ENCODE measurements around the gene TBRG4.

TBRG4 gene

DNA sequence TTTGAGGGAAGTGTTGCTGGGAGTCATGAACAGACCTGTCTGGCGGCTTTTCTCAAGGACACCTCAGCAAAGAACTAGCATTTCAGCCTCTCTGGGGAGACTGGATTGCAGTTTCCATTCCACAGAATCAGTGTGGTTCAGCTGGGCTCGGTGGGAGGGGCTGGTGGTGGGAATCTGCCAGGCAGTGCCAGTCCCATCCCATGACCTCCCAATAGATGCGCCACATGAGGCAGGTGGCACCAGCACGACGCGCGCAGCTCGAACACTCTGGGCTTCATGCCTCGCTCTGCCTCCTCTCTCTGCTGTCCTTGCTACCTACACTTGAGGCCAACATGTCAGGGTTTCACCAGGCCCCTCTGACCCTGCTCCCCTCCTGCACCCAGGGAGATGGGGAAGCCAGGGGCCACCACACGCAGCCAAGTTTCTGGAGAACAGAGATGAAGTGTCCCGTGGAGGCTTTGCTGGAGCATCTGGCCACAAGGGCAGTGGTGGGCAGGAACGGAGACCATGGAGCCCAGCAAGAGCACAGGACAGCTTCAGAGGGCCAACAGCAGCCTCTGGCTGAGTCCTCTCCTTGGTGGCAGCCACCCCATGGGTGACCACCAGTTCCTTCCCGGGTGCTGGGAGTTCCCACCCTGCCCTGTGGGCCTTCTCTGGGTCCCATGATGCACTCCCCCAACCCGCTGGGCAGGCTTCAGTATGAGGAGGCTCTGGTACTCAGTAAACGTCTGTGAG is 25.0 kb downstream of the TBRG4 start:
- Histone ChIP-seq H3K36me3 (ENCODE audit: insufficient read depth, low read length) (no peaks in the 10 kb centered on the region), H3K4me3 (ENCODE audit: low read depth in 1 of 2, low read length in 2 of 2) (no peak overlapping the region), H3K27me3 (ENCODE audit: insufficient read depth, low read length, poor library complexity) (no peaks in the 10 kb centered on the region), H3K4me1 (ENCODE audit: insufficient read depth, low read length) (no peaks in the 10 kb centered on the region), H3K4me2 (ENCODE audit: insufficient read depth, low read length) (no peak overlapping the region), H3K9me3 (ENCODE audit: insufficient read depth, low read length, severe bottlenecking) (no peaks in the 10 kb centered on the region), H2AFZ (ENCODE audit: low read depth, low read length) (no peak overlapping the region), H3K27ac (ENCODE audit: low read length) (no peak overlapping the region), H4K20me1 (ENCODE audit: insufficient read depth, low read length) (no peaks in the 10 kb centered on the region), H3K9ac (ENCODE audit: low read depth, low read length) (no peak overlapping the region), H3K79me2 (ENCODE audit: insufficient read depth, low read length) (no peaks in the 10 kb centered on the region)
- ATAC-seq (ENCODE audit: insufficient read depth, low read depth) (no peak), DNase-seq (no peak)
- TF ChIP-seq, protein P1, sequence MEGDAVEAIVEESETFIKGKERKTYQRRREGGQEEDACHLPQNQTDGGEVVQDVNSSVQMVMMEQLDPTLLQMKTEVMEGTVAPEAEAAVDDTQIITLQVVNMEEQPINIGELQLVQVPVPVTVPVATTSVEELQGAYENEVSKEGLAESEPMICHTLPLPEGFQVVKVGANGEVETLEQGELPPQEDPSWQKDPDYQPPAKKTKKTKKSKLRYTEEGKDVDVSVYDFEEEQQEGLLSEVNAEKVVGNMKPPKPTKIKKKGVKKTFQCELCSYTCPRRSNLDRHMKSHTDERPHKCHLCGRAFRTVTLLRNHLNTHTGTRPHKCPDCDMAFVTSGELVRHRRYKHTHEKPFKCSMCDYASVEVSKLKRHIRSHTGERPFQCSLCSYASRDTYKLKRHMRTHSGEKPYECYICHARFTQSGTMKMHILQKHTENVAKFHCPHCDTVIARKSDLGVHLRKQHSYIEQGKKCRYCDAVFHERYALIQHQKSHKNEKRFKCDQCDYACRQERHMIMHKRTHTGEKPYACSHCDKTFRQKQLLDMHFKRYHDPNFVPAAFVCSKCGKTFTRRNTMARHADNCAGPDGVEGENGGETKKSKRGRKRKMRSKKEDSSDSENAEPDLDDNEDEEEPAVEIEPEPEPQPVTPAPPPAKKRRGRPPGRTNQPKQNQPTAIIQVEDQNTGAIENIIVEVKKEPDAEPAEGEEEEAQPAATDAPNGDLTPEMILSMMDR (IDR thresholded peaks at IDR 0.05; ENCODE audit: borderline replicate concordance, extremely low read depth, low read length, poor library complexity, severe bottlenecking), result no peak
- TF ChIP-seq EZH2 (IDR thresholded peaks at IDR 0.05; ENCODE audit: borderline replicate concordance, low read depth, low read length, severe bottlenecking), result no peak

DNA sequence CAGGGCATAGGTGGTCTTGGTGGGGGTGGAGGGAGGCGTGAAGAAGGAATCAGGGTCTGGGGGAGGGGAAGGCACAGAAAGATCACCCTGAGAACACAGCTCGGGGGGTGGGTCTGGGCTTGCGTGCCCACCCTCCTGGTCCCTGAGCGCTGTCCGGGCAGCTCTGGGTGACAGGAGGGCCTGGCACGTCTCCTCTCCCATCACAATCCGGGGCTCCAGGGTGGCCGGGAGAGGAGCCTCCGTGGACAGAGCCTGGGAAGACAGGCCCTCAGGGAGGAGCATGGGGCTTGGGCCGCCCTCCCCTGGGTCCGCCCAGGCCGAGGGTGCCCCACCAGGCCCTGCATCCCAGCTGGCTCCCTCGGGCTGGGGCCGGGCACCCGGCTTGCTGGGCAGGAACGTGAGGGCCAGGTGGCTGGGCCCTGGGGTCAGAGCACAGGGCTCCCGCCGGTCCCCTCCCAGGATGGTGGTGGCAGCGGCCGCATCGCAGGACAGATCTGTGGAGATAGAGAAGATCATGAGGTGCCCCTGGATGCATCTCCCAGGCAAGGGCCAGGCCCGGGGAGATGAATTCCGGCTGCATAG is 25.8 kb downstream of the TBRG4 start:
- no peak for TF ChIP-seq EZH2 (IDR thresholded peaks at IDR 0.05; ENCODE audit: borderline replicate concordance, low read depth, low read length, severe bottlenecking)
- TF ChIP-seq, protein P1 (IDR thresholded peaks at IDR 0.05; ENCODE audit: borderline replicate concordance, extremely low read depth, low read length, poor library complexity, severe bottlenecking), result no peak
- no peak for DNase-seq
- H3K9me3 ChIP-seq (ENCODE audit: insufficient read depth, low read length, severe bottlenecking), result no peaks in the 10 kb centered on the region
- H3K36me3 ChIP-seq (ENCODE audit: insufficient read depth, low read length), result no peaks in the 10 kb centered on the region
- H4K20me1 ChIP-seq (ENCODE audit: insufficient read depth, low read length), result 0 out of 2 replicates have a peak, but pooled peaks cover 2% of the 10 kb centered on the region
- H3K9ac ChIP-seq (ENCODE audit: low read depth, low read length), result no peak overlapping the region
- H3K27ac ChIP-seq (ENCODE audit: low read length), result no peak overlapping the region
- H3K27me3 ChIP-seq (ENCODE audit: insufficient read depth, low read length, poor library complexity), result no peaks in the 10 kb centered on the region
- no peaks in the 10 kb centered on the region for H3K79me2 ChIP-seq (ENCODE audit: insufficient read depth, low read length)
- no peak overlapping the region for H3K4me2 ChIP-seq (ENCODE audit: insufficient read depth, low read length)
- ATAC-seq (ENCODE audit: insufficient read depth, low read depth), result no peak
- no peak overlapping the region for H2AFZ ChIP-seq (ENCODE audit: low read depth, low read length)
- no peaks in the 10 kb centered on the region for H3K4me1 ChIP-seq (ENCODE audit: insufficient read depth, low read length)
- H3K4me3 ChIP-seq (ENCODE audit: low read depth in 1 of 2, low read length in 2 of 2), result no peak overlapping the region

DNA sequence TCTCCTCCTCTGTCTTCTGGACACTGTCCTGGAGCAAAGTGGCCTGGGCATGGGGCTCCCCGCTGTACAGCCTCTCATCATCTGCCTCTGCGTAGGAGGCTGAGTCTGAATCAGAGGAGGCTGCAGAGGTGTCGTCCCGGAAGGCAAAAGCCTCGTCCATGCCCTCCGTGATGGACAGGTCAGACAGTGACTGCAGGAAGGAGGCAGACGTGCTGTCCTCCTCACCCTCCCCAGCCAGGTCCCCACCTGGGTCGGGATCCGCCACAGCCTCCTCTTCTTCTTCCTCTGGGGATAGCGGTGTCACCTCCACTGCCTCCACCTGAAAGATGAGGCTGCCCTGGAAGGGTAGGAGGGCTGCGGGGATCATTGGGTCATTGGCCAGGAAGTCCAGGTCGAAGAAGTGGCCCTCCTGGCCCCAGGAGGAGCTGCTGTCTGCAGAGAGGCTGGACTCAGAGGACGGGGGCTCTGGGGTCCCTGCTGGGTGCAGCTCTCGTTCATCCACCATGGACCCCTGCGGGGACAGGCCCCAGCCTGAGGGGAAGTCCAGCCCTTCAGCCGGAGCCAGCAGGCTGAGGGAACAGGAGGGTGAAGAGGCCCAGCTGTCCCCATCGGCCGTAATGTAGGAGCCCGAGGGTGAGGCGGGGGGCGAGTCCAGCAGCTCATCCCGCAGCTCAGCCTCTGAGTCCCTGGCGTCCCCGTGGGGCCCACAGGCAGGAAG is 26.4 kb downstream of the TBRG4 start:
- Histone ChIP-seq H3K9ac (ENCODE audit: low read depth, low read length) (no peak overlapping the region), H2AFZ (ENCODE audit: low read depth, low read length) (no peak overlapping the region), H4K20me1 (ENCODE audit: insufficient read depth, low read length) (0 out of 2 replicates have a peak, but pooled peaks cover 2% of the 10 kb centered on the region), H3K4me1 (ENCODE audit: insufficient read depth, low read length) (no peaks in the 10 kb centered on the region), H3K4me3 (ENCODE audit: low read depth in 1 of 2, low read length in 2 of 2) (no peak overlapping the region), H3K9me3 (ENCODE audit: insufficient read depth, low read length, severe bottlenecking) (no peaks in the 10 kb centered on the region), H3K27me3 (ENCODE audit: insufficient read depth, low read length, poor library complexity) (no peaks in the 10 kb centered on the region), H3K36me3 (ENCODE audit: insufficient read depth, low read length) (no peaks in the 10 kb centered on the region), H3K4me2 (ENCODE audit: insufficient read depth, low read length) (no peak overlapping the region), H3K79me2 (ENCODE audit: insufficient read depth, low read length) (no peaks in the 10 kb centered on the region), H3K27ac (ENCODE audit: low read length) (no peak overlapping the region)
- TF ChIP-seq, protein P1 (IDR thresholded peaks at IDR 0.05; ENCODE audit: borderline replicate concordance, extremely low read depth, low read length, poor library complexity, severe bottlenecking), result no peak
- no peak for TF ChIP-seq EZH2 (IDR thresholded peaks at IDR 0.05; ENCODE audit: borderline replicate concordance, low read depth, low read length, severe bottlenecking)
- no peak for ATAC-seq (ENCODE audit: insufficient read depth, low read depth)
- no peak for DNase-seq
